Measurements from ENCODE around the gene PC.

PC gene

GRCh38 chr11:66868726-66869566 is 89.2 kb downstream of the PC start:
- no peak for DNase-seq

- DNase-seq: no peak
Observed at GRCh38 chr11:66868082-66868725, 90.0 kb downstream of the PC start.

GRCh38 chr11:66867425-66868040 is 90.7 kb downstream of the PC start:
- no peak for DNase-seq

GRCh38 chr11:66866511-66866986 is 91.6 kb downstream of the PC start:
- no peak for DNase-seq

- DNase-seq: no peak
Observed at GRCh38 chr11:66866007-66866406, 92.2 kb downstream of the PC start.

GRCh38 chr11:66864924-66865697 is 93.1 kb downstream of the PC start:
- peak in 4 of 58 donors; percentile 14 to 26 (median 24) for DNase-seq

GRCh38 chr11:66864172-66864901 is 93.8 kb downstream of the PC start:
- no peak for DNase-seq

- no peak for DNase-seq
Observed at GRCh38 chr11:66863428-66864125, 94.6 kb downstream of the PC start.

GRCh38 chr11:66862559-66863037 is 95.6 kb downstream of the PC start:
- no peak for DNase-seq

- no peak for DNase-seq
Observed at GRCh38 chr11:66861774-66862558, 96.2 kb downstream of the PC start.

GRCh38 chr11:66861038-66861773 is 97.0 kb downstream of the PC start:
- no peak for DNase-seq

- peak in 1 of 58 donors; percentile 21 for DNase-seq
Observed at GRCh38 chr11:66860449-66860831, 97.7 kb downstream of the PC start.

GRCh38 chr11:66859686-66860448 is 98.3 kb downstream of the PC start:
- no peak for DNase-seq

- no peak for DNase-seq
Observed at GRCh38 chr11:66858939-66859685, 99.1 kb downstream of the PC start.

- DNase-seq: no peak
Observed at GRCh38 chr11:66858186-66858938, 99.8 kb downstream of the PC start.

GRCh38 chr11:66857927-66858185 is 100.3 kb downstream of the PC start:
- DNase-seq: no peak

All from anterior cingulate cortex (tissue), 58 donors.